Mucosa of gallbladder (tissue), 1 donor: ENCODE results near the gene FCRLB. TPM values are rescaled to one million over a fixed set of nuclear protein-coding genes. Genes with fewer than 3 reads are reported as not detected.

Source experiments
- total RNA-seq: library from RNA; stranded (reverse); gene quantifications from one replicate; pipeline ENCODE4 v1.2.1, GENCODE V29; 2021
- donor health status: DM: no; HTN: no; CAD: no.

Gene FCRLB
- total RNA-seq, 1 donor from 2014 or later = 0.23 TPM

Other genes starting within 250 kb of the FCRLB start
- 53.9 TPM for gene FCGR2A, start 216.1 kb upstream of the FCRLB start, total RNA-seq
- 5.8 TPM for gene HSPA6, start 197.0 kb upstream of the FCRLB start, total RNA-seq
- gene FCGR3A, start 171.7 kb upstream of the FCRLB start, total RNA-seq = 36.0 TPM
- 2.0 TPM for gene FCGR3B, start 90.4 kb upstream of the FCRLB start, total RNA-seq
- 19.4 TPM for gene FCGR2B, start 58.4 kb upstream of the FCRLB start, total RNA-seq
- gene FCRLA, start 14.3 kb upstream of the FCRLB start, total RNA-seq = 0.26 TPM
- 15.4 TPM for gene DUSP12, start 28.2 kb downstream of the FCRLB start, total RNA-seq
- 23.6 TPM for gene ATF6, start 44.8 kb downstream of the FCRLB start, total RNA-seq